ENCODE data around the gene VKORC1.
"Not testable (repeated sequence)": the region's sequence is repeated elsewhere in the genome, so short reads cannot be mapped to it uniquely, and the experiment has no call there.

Gene VKORC1

GRCh38 chr16:31106509-31107464, 12.2 kb upstream of the VKORC1 start:
- no peak for DNase-seq

- peak; percentile 82 for DNase-seq
Measured at GRCh38 chr16:31105677-31106213, 11.1 kb upstream of the VKORC1 start.

- DNase-seq: not testable (repeated sequence)
Measured at GRCh38 chr16:31100876-31101641, 6.5 kb upstream of the VKORC1 start.

- no peak for DNase-seq
Measured at GRCh38 chr16:31099860-31100638, 5.5 kb upstream of the VKORC1 start.

GRCh38 chr16:31094088-31094423, 541 bp downstream of the VKORC1 start:
- DNase-seq: no peak

GRCh38 chr16:31093132-31093703, 1.4 kb downstream of the VKORC1 start:
- no peak for DNase-seq

GRCh38 chr16:31092330-31092729, 2.3 kb downstream of the VKORC1 start:
- no peak for DNase-seq

- no peak for DNase-seq
Measured at GRCh38 chr16:31090540-31090939, 4.1 kb downstream of the VKORC1 start.

GRCh38 chr16:31089199-31089598, 5.4 kb downstream of the VKORC1 start:
- DNase-seq: no peak

GRCh38 chr16:31088459-31089183, 6.0 kb downstream of the VKORC1 start, which contains the start of gene PRSS53:
Gene PRSS53 (minus strand): TSS chr16:31088943. CDS start chr16:31088809, 134 bp downstream.
- DNase-seq: no peak

- no peak for DNase-seq
Measured at GRCh38 chr16:31087971-31088370, 6.6 kb downstream of the VKORC1 start.

GRCh38 chr16:31087481-31087880, 7.1 kb downstream of the VKORC1 start:
- DNase-seq: no peak

GRCh38 chr16:31086629-31086906, 8.0 kb downstream of the VKORC1 start:
- DNase-seq: no peak

GRCh38 chr16:31085873-31086628, 8.5 kb downstream of the VKORC1 start:
- DNase-seq: no peak

- DNase-seq: no peak
Measured at GRCh38 chr16:31085411-31085810, 9.2 kb downstream of the VKORC1 start.

- DNase-seq: no peak
Measured at GRCh38 chr16:31084584-31085302, 9.9 kb downstream of the VKORC1 start.

GRCh38 chr16:31083981-31084380, 10.6 kb downstream of the VKORC1 start:
- no peak for DNase-seq

- DNase-seq: no peak
Measured at GRCh38 chr16:31083556-31083955, 11.0 kb downstream of the VKORC1 start.

GRCh38 chr16:31083081-31083480, 11.5 kb downstream of the VKORC1 start:
- no peak for DNase-seq

GRCh38 chr16:31082368-31083045, 12.1 kb downstream of the VKORC1 start:
- no peak for DNase-seq
